ENCODE data around the gene PTTG1.
"Not testable (repeated sequence)": the region's sequence is repeated elsewhere in the genome, so short reads cannot be mapped to it uniquely, and the experiment has no call there.

Gene PTTG1

DNA sequence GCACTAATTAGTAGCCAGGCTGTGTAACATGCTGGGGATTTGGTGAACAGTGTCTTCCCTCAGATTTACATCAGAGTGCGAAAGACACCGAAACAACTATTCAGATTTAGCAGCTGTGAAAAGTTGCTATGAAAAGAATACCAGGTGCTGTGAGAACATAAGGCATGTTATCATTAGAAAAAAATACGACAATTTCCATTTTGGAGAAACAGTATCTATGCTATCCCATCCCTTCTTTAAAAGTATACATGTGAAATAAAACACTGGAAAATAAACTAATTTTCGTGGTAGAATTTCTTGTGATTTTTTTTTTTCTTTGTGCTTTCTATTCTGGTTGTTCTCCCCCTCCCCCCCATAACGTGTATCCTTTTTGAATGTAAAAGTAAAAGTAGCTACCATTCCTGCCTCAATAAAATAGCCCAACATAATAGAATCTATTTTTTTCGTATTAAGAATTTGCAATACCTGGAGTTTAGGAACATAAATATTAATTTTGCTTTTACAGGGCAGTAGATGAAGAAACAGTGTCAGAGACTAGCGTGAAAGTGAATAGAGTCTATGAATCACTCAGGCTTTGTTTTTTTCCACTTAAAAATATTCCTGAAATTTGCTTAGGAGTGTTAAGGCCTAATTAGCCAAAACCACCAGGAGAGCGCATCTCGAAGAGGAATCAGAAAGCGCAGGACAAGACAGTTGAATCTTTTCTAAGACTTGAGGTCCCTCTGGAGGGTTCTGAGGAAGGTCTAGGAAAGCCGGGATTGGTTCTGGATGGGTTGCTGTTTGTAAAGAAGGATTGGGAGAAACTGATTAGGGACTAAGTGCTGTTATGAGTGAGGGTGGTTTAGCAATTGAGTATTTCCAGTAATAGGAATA, 2.0 kb upstream of the PTTG1 start:
- peaks cover 5 to 42% (median 36%) of the 10 kb centered on the region in 5 donors for H3K4me1 ChIP-seq (ENCODE audit: control insufficient read depth in 5 of 5, insufficient read depth in 5 of 5, low read length in 5 of 5)
- peak overlapping the region in 4 of 5 donors; percentile 76 to 97 (median 88) for H3K9ac ChIP-seq (ENCODE audit: low read length in 5 of 5)
- no peaks in the 10 kb centered on the region for H3K9me3 ChIP-seq (ENCODE audit: control insufficient read depth in 5 of 5, low read length in 5 of 5)
- H3K27ac ChIP-seq (ENCODE audit: low read depth, low read length): peak overlapping the region; percentile 91
- H3K4me3 ChIP-seq (ENCODE audit: low read depth in 1 of 5, low read length in 5 of 5): peak overlapping the region; percentile 92 to 99 (median 97)
- peaks cover 0 to 5% (median 3%) of the 10 kb centered on the region in 5 donors for H3K36me3 ChIP-seq (ENCODE audit: control insufficient read depth in 5 of 5, insufficient read depth in 5 of 5, low read length in 5 of 5)
- no peaks in the 10 kb centered on the region for H3K27me3 ChIP-seq (ENCODE audit: control insufficient read depth in 5 of 5, insufficient read depth in 4 of 5, low read length in 5 of 5)

GRCh38 chr5:160420331-160420610, 1.4 kb upstream of the PTTG1 start:
- no peak overlapping the region for H3K27ac ChIP-seq (ENCODE audit: low read depth, low read length)
- no peak overlapping the region for H3K9ac ChIP-seq (ENCODE audit: low read length in 5 of 5)
- peaks cover 5 to 42% (median 36%) of the 10 kb centered on the region in 5 donors for H3K4me1 ChIP-seq (ENCODE audit: control insufficient read depth in 5 of 5, insufficient read depth in 5 of 5, low read length in 5 of 5)
- no peaks in the 10 kb centered on the region for H3K27me3 ChIP-seq (ENCODE audit: control insufficient read depth in 5 of 5, insufficient read depth in 4 of 5, low read length in 5 of 5)
- H3K4me3 ChIP-seq (ENCODE audit: low read depth in 1 of 5, low read length in 5 of 5): no peak overlapping the region
- no peaks in the 10 kb centered on the region for H3K9me3 ChIP-seq (ENCODE audit: control insufficient read depth in 5 of 5, low read length in 5 of 5)
- peaks cover 0 to 3% (median 0%) of the 10 kb centered on the region in 5 donors for H3K36me3 ChIP-seq (ENCODE audit: control insufficient read depth in 5 of 5, insufficient read depth in 5 of 5, low read length in 5 of 5)

GRCh38 chr5:160423099-160423498, 1.4 kb downstream of the PTTG1 start:
- peaks cover under 1 to 26% (median 21%) of the 10 kb centered on the region in 5 donors for H3K4me1 ChIP-seq (ENCODE audit: control insufficient read depth in 5 of 5, insufficient read depth in 5 of 5, low read length in 5 of 5)
- H3K27me3 ChIP-seq (ENCODE audit: control insufficient read depth in 5 of 5, insufficient read depth in 4 of 5, low read length in 5 of 5): no peaks in the 10 kb centered on the region
- H3K9me3 ChIP-seq (ENCODE audit: control insufficient read depth in 5 of 5, low read length in 5 of 5): no peaks in the 10 kb centered on the region
- H3K4me3 ChIP-seq (ENCODE audit: low read depth in 1 of 5, low read length in 5 of 5): no peak overlapping the region
- no peak overlapping the region for H3K27ac ChIP-seq (ENCODE audit: low read depth, low read length)
- H3K36me3 ChIP-seq (ENCODE audit: control insufficient read depth in 5 of 5, insufficient read depth in 5 of 5, low read length in 5 of 5): no peaks in the 10 kb centered on the region
- no peak overlapping the region for H3K9ac ChIP-seq (ENCODE audit: low read length in 5 of 5)

DNA sequence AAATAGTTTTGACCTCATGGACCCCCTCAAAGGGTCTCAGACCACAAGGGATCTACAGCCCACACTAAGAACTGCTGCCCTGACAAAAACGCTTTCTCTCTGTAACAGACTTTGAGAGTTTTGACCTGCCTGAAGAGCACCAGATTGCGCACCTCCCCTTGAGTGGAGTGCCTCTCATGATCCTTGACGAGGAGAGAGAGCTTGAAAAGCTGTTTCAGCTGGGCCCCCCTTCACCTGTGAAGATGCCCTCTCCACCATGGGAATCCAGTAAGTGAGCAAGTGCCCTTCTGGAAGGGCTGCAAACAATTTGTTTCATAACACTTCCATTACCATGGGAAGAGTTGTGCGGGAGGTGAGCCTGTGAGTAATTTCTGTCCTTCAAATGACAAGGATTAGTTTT, 6.0 kb downstream of the PTTG1 start:
- Histone ChIP-seq H3K36me3 (ENCODE audit: control insufficient read depth in 5 of 5, insufficient read depth in 5 of 5, low read length in 5 of 5) (no peaks in the 10 kb centered on the region), H3K9me3 (ENCODE audit: control insufficient read depth in 5 of 5, low read length in 5 of 5) (no peaks in the 10 kb centered on the region), H3K4me3 (ENCODE audit: low read depth in 1 of 5, low read length in 5 of 5) (no peak overlapping the region), H3K4me1 (ENCODE audit: control insufficient read depth in 5 of 5, insufficient read depth in 5 of 5, low read length in 5 of 5) (no peaks in the 10 kb centered on the region), H3K27me3 (ENCODE audit: control insufficient read depth in 5 of 5, insufficient read depth in 4 of 5, low read length in 5 of 5) (no peaks in the 10 kb centered on the region), H3K9ac (ENCODE audit: low read length in 5 of 5) (no peak overlapping the region), H3K27ac (ENCODE audit: low read depth, low read length) (no peak overlapping the region)

GRCh38 chr5:160432196-160432595, 10.5 kb downstream of the PTTG1 start:
- Histone ChIP-seq H3K4me1 (ENCODE audit: control insufficient read depth in 5 of 5, insufficient read depth in 5 of 5, low read length in 5 of 5) (no peaks in the 10 kb centered on the region), H3K9me3 (ENCODE audit: control insufficient read depth in 5 of 5, low read length in 5 of 5) (no peaks in the 10 kb centered on the region), H3K4me3 (ENCODE audit: low read depth in 1 of 5, low read length in 5 of 5) (no peak overlapping the region), H3K27ac (ENCODE audit: low read depth, low read length) (no peak overlapping the region), H3K27me3 (ENCODE audit: control insufficient read depth in 5 of 5, insufficient read depth in 4 of 5, low read length in 5 of 5) (peaks cover 0 to 3% (median 0%) of the 10 kb centered on the region in 5 donors), H3K36me3 (ENCODE audit: control insufficient read depth in 5 of 5, insufficient read depth in 5 of 5, low read length in 5 of 5) (no peaks in the 10 kb centered on the region), H3K9ac (ENCODE audit: low read length in 5 of 5) (no peak overlapping the region)

- Histone ChIP-seq H3K4me3 (ENCODE audit: low read depth in 1 of 5, low read length in 5 of 5) (no peak overlapping the region), H3K4me1 (ENCODE audit: control insufficient read depth in 5 of 5, insufficient read depth in 5 of 5, low read length in 5 of 5) (no peaks in the 10 kb centered on the region), H3K9me3 (ENCODE audit: control insufficient read depth in 5 of 5, low read length in 5 of 5) (no peaks in the 10 kb centered on the region), H3K27ac (ENCODE audit: low read depth, low read length) (no peak overlapping the region), H3K9ac (ENCODE audit: low read length in 5 of 5) (no peak overlapping the region), H3K36me3 (ENCODE audit: control insufficient read depth in 5 of 5, insufficient read depth in 5 of 5, low read length in 5 of 5) (no peaks in the 10 kb centered on the region), H3K27me3 (ENCODE audit: control insufficient read depth in 5 of 5, insufficient read depth in 4 of 5, low read length in 5 of 5) (peaks cover 0 to 3% (median 0%) of the 10 kb centered on the region in 5 donors)
These were observed 11.1 kb downstream of the PTTG1 start for GRCh38 chr5:160432787-160433186.

- Histone ChIP-seq H3K4me3 (ENCODE audit: low read depth in 1 of 5, low read length in 5 of 5) (no peak overlapping the region), H3K36me3 (ENCODE audit: control insufficient read depth in 5 of 5, insufficient read depth in 5 of 5, low read length in 5 of 5) (no peaks in the 10 kb centered on the region), H3K4me1 (ENCODE audit: control insufficient read depth in 5 of 5, insufficient read depth in 5 of 5, low read length in 5 of 5) (peaks cover 4 to 8% (median 7%) of the 10 kb centered on the region in 5 donors), H3K27me3 (ENCODE audit: control insufficient read depth in 5 of 5, insufficient read depth in 4 of 5, low read length in 5 of 5) (peaks cover 0 to 3% (median 0%) of the 10 kb centered on the region in 5 donors), H3K9me3 (ENCODE audit: control insufficient read depth in 5 of 5, low read length in 5 of 5) (no peaks in the 10 kb centered on the region), H3K27ac (ENCODE audit: low read depth, low read length) (no peak overlapping the region), H3K9ac (ENCODE audit: low read length in 5 of 5) (no peak overlapping the region)
These were observed 12.4 kb downstream of the PTTG1 start for GRCh38 chr5:160434022-160434531.

DNA sequence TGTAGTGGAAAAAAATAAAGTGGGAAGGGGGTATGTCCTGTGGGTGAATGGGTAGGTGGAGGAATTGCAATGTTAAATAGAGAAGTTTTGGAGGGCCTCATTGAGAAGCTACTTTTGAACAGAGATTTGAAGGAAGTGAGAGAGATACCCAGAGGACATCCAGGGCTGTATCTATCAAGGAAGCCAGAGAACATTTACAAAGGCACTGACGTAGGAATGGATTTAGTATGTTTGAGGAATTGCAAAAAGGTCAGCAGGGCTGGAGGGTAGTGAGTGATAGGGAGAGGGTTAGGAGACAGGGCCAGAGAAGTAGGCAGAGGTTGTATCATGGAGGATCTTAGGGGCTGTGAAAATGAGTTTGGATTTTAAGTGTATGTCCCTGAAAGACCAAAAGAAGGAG, 13.9 kb downstream of the PTTG1 start:
- Histone ChIP-seq H3K9me3 (ENCODE audit: control insufficient read depth in 5 of 5, low read length in 5 of 5) (no peaks in the 10 kb centered on the region), H3K36me3 (ENCODE audit: control insufficient read depth in 5 of 5, insufficient read depth in 5 of 5, low read length in 5 of 5) (no peaks in the 10 kb centered on the region), H3K27me3 (ENCODE audit: control insufficient read depth in 5 of 5, insufficient read depth in 4 of 5, low read length in 5 of 5) (peaks cover 0 to 3% (median 0%) of the 10 kb centered on the region in 5 donors), H3K9ac (ENCODE audit: low read length in 5 of 5) (no peak overlapping the region), H3K4me3 (ENCODE audit: low read depth in 1 of 5, low read length in 5 of 5) (no peak overlapping the region), H3K27ac (ENCODE audit: low read depth, low read length) (no peak overlapping the region), H3K4me1 (ENCODE audit: control insufficient read depth in 5 of 5, insufficient read depth in 5 of 5, low read length in 5 of 5) (peaks cover 4 to 12% (median 7%) of the 10 kb centered on the region in 5 donors)

DNA sequence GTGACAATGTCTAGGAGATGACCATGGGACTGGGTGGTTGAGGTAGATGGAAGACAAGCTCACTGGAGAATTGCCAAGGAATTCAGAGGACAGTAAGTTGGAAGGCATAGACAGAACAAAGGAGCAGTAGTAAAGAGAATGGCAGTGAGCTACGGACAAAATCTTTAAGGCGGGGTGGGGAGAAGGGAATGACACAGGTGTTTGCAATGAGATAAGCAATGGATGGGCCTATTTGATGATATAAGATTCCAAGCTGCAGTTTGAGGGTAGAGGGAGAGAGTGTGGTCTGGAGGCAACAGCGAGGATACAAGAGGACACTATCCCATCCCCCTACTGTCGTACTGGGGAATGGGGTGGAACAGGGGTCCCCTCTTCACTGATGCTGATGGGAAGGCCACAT, 14.4 kb downstream of the PTTG1 start:
- Histone ChIP-seq H3K4me3 (ENCODE audit: low read depth in 1 of 5, low read length in 5 of 5) (no peak overlapping the region), H3K9me3 (ENCODE audit: control insufficient read depth in 5 of 5, low read length in 5 of 5) (no peaks in the 10 kb centered on the region), H3K27ac (ENCODE audit: low read depth, low read length) (no peak overlapping the region), H3K9ac (ENCODE audit: low read length in 5 of 5) (no peak overlapping the region), H3K36me3 (ENCODE audit: control insufficient read depth in 5 of 5, insufficient read depth in 5 of 5, low read length in 5 of 5) (no peaks in the 10 kb centered on the region), H3K27me3 (ENCODE audit: control insufficient read depth in 5 of 5, insufficient read depth in 4 of 5, low read length in 5 of 5) (peaks cover 0 to 3% (median 0%) of the 10 kb centered on the region in 5 donors), H3K4me1 (ENCODE audit: control insufficient read depth in 5 of 5, insufficient read depth in 5 of 5, low read length in 5 of 5) (peaks cover 4 to 12% (median 9%) of the 10 kb centered on the region in 5 donors)

DNA sequence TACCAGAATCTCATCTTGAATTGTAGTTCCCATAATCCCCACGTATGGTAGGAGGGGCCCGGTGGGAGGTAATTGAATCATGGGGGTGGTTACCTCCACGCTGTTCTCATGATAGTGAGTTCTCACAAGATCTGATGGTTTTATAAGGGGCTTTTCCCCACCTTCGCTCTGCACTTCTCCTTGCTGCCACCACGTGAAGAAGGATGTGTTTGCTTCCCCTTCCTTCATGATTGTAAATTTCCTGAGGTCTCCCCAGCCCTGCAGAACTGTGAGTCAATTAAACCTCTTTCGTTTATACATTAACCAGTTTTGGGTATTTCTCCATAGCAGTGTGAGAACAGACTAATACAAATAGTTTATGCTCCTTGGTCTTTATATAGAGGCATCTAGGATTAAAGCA, 15.0 kb downstream of the PTTG1 start:
- H3K9ac ChIP-seq (ENCODE audit: low read length in 5 of 5); H3K27ac ChIP-seq (ENCODE audit: low read depth, low read length); H3K36me3 ChIP-seq (ENCODE audit: control insufficient read depth in 5 of 5, insufficient read depth in 5 of 5, low read length in 5 of 5); H3K4me3 ChIP-seq (ENCODE audit: low read depth in 1 of 5, low read length in 5 of 5); H3K27me3 ChIP-seq (ENCODE audit: control insufficient read depth in 5 of 5, insufficient read depth in 4 of 5, low read length in 5 of 5); H3K9me3 ChIP-seq (ENCODE audit: control insufficient read depth in 5 of 5, low read length in 5 of 5): not testable (repeated sequence)
- H3K4me1 ChIP-seq (ENCODE audit: control insufficient read depth in 5 of 5, insufficient read depth in 5 of 5, low read length in 5 of 5): peaks cover 4 to 12% (median 10%) of the 10 kb centered on the region in 5 donors
